Sigmoid colon (tissue), 4 donors: ENCODE data around the gene SPATA31E1.

Source experiments
- POLR2AphosphoS5 ChIP-seq, 4 donors: sonication (generic); formaldehyde crosslinking; IDR thresholded peaks; one replicate each; pipeline ENCODE4 v1.6.1; 2017; ENCODE audit warnings: antibody characterized with exemption in 4 of 4
- TF ChIP-seq, protein P1 (sequence below), 4 experiments: fragments of 450-650 bp in 3 of 4; fragments of 200-600 bp in 1 of 4; IDR thresholded peaks; one replicate each; pipeline ENCODE4 v1.5.1; 2016 to 2019; ENCODE audit warnings: antibody characterized with exemption in 4 of 4, mild to moderate bottlenecking in 3 of 4, moderate library complexity in 2 of 4

GRCh38 chr9:87862536-87863268, 20.0 kb upstream of the SPATA31E1 start:
- TF ChIP-seq, protein P1, sequence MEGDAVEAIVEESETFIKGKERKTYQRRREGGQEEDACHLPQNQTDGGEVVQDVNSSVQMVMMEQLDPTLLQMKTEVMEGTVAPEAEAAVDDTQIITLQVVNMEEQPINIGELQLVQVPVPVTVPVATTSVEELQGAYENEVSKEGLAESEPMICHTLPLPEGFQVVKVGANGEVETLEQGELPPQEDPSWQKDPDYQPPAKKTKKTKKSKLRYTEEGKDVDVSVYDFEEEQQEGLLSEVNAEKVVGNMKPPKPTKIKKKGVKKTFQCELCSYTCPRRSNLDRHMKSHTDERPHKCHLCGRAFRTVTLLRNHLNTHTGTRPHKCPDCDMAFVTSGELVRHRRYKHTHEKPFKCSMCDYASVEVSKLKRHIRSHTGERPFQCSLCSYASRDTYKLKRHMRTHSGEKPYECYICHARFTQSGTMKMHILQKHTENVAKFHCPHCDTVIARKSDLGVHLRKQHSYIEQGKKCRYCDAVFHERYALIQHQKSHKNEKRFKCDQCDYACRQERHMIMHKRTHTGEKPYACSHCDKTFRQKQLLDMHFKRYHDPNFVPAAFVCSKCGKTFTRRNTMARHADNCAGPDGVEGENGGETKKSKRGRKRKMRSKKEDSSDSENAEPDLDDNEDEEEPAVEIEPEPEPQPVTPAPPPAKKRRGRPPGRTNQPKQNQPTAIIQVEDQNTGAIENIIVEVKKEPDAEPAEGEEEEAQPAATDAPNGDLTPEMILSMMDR (IDR thresholded peaks at IDR 0.05): no peak
- TF ChIP-seq POLR2AphosphoS5 (IDR thresholded peaks at IDR 0.05): no peak
